Effector CD8-positive, alpha-beta T cell (primary cell): Measurements from ENCODE around the gene LRRC46.

ENCODE experiments used
- DNase-seq: peaks from one replicate; lab custom pipeline; 2025; lab: John Stamatoyannopoulos, UW

The LRRC46 gene

GRCh38 chr17:47851764-47852112 is 20.3 kb downstream of the LRRC46 start:
- DNase-seq: no peak

DNA sequence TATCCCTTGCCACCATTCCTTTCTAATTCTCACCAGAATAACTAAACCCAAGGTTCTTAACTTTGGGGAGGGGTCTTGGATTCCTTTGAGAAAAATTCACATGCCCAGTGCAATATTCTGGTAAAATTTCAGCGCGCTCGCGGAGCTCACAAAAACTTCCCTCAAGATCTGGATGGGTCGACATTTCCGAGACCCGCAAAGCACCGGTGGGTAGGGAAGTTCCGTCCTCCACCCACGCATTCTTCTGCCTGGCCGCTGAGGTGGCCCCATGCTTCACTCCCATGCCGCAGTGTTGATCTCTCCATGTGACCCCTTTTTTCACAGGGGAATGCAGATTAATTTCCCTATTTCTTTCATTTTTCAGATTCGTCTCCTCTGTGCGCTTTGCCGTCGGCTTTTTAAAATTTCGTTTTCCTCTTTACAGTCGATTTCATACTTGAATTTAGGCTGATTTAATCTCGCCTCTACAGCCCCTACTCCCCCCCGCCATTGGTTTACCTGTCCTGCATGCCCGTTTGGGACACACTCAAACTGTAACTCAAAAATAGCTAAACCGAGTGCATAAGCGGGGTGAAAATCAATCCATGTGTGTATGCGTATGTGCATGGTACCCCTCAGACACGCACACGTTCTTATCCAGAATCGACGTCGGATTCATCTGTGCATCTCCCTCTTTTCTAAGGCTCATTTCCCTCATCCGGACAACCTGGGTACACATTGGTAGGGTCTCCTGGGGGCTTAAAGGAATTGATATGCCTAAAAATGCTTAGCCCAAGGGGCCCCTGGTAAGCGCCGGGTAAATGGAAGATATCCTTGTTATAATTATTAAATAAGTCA is 20.9 kb downstream of the LRRC46 start:
- DNase-seq: no peak

DNA sequence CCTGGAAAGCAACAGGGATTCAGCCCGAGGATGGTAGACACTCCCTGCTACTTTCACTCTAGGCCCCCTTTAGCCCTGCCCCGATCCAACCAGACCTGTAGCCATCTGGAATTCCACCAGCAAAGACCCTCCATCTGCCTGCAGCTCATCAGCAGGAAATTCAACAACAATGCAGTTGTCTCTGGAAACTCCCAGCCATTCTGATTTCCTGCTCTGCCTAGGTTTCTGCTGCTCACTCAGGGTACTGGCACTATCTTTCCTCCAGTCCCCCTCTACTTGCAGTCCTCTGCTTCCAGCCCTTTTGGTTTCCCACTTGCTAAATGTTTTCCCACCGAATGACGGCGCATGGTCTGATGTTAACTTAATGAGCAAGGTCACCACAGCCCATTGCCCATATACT is 22.1 kb downstream of the LRRC46 start:
- DNase-seq: no peak

DNA sequence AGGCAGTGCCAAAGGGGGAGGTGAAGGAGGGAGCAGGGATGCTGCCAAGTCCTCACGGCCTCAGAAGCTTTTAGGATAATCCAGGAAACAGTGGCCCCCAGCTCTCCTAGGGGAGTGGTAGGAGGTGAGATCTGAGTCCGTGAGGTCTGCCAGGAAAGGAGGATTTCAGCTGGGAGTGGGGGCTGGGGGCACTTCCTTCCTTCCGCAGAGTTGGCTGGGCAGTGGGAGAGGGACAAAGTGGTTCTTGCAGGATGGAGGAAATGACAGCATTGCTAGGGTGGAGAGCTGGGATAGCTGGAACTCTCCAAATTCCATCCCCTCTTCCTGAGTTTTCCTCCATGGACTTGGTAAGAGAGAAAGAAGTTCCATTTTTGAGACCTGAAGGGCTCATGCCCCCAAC is 24.3 kb downstream of the LRRC46 start:
- no peak for DNase-seq

DNA sequence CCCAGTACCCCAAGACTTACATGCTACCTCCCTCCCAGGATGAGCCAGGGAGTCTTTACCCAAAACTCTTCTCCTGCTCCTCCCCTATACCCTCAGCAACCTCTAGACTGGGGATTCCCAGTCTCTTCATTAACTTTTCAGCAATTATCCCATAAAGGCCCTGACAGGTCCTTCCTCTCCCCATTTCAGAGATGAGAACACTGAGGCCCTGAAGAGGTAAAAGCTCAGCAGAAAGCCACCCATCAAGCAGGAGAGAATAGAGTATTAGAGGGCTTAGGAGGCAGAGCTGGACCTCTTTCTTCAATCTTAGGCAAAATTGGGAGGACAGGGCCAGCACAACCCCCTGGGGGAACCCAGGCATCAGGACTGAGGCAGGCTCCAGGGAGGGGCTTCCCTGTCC is 25.4 kb downstream of the LRRC46 start:
- DNase-seq: no peak

GRCh38 chr17:47857551-47858455 is 26.3 kb downstream of the LRRC46 start:
- DNase-seq: no peak

DNA sequence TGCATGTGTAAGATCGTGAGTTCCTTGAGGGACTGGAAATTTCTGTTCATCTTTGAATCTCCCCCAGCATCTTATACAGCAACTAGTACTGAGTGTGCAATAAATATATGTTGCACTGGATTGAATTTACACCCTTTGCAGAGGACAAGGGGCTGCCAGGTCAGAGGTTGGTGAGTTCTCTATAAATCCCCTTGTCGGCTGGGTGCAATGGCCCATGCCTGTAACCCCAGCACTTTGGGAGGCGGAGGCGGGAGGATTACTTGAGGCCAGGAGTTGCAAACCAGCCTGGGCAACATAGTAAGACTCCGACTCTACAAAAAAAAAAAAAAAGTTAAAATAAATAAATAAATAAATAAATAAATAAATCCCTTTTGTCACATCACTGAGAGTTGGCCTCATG is 28.9 kb downstream of the LRRC46 start:
- DNase-seq: no peak

DNA sequence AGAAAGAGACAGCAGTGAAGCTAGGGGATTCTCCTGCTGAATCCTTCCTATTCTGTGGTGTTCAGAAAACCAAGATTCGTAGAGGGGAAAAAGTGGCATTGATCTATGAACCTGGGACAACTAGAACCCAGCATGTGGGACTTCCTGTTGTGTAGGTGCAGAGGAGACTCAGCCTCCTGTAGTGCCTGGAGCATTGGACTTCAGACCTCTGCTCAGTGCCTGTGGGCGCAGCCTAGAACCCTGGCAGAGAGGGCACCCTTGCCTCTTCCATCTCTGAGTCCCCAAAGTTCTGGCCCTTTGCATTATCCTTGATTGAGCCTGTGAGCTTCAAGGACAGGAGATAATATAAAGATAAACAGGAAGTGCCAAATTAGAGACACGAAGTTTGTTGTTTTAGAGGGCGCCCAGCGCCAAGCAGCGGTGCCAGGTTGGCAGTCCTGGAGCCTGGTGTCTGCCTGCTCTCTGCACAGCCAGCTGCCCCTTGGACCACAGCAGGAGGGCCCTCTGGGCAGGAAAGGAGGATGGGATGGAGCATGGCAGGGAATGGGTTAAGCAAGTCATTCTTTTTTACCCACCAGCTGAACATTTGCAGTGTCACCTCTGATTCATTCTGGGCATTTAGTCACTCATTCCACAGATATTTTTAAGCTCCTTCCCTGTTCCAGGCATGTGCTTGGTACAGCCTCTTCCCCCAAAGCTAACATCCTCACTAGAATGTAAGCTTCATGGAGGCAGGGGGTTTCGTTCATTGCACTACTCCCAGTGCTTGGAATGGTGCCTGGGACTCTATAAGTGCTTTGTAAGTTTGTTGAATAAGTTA is 31.4 kb downstream of the LRRC46 start:
- DNase-seq: no peak

- no peak for DNase-seq
Observed at GRCh38 chr17:47864791-47865216, 33.3 kb downstream of the LRRC46 start.

GRCh38 chr17:47866941-47867340 is 35.5 kb downstream of the LRRC46 start:
- DNase-seq: no peak

GRCh38 chr17:47867813-47868533 is 36.5 kb downstream of the LRRC46 start:
- no peak for DNase-seq

DNA sequence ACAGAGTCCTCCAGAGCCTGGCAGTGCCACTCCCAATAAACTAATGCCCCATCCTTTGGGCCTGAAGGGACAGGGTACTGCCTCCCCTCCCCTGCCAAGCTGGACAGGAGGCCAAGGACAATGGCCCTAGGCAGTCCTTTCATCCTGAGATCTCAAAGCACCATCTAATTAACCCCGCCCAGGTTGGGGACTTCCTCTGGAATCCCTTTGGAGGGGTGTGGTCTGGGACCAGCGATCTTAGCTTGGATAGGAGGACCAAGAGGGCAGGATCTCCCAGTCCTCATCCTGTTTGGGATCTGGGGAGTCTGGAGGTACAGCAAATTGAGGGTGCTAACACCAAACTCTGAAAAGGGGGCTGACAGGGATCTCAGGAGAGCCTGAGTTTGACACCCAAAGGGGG is 37.6 kb downstream of the LRRC46 start:
- DNase-seq: no peak

DNA sequence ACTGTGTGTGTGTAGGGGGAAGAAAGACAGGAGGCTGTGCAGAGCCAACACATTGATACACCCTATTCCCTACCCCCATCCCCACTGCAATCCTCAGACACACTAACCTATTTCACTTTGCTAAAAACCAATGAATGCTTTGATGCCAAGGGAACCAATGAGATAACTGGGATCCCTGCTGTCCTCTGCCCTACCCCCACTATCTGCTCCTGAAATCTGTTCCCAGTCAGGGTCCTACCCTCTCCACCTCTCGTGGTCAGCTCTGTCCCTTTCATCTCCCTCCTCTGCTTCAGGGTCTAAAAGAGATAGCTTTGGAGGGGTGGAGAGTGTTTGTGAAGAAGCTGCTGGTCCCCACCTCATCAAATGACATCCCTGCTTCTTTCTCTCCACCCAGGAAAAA is 38.6 kb downstream of the LRRC46 start:
- DNase-seq: no peak

DNA sequence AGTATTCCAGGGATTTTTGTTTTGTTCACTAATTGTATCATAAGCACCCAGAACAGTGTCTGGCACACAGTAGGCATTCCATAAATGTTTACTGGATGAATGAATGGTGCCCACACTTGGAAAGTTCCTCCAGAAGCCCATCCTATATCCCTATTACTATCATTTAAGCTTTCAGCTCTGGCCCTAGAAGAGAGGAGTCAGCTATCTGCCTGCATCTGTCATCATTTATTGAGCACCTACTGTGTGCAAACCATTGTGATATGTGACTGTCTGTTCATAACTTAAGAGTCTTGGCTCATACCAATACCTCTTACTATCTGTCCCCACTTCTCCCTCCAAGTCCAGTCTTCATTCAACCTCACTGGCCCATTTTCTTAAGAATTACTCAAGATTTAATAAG is 39.6 kb downstream of the LRRC46 start:
- DNase-seq: no peak

DNA sequence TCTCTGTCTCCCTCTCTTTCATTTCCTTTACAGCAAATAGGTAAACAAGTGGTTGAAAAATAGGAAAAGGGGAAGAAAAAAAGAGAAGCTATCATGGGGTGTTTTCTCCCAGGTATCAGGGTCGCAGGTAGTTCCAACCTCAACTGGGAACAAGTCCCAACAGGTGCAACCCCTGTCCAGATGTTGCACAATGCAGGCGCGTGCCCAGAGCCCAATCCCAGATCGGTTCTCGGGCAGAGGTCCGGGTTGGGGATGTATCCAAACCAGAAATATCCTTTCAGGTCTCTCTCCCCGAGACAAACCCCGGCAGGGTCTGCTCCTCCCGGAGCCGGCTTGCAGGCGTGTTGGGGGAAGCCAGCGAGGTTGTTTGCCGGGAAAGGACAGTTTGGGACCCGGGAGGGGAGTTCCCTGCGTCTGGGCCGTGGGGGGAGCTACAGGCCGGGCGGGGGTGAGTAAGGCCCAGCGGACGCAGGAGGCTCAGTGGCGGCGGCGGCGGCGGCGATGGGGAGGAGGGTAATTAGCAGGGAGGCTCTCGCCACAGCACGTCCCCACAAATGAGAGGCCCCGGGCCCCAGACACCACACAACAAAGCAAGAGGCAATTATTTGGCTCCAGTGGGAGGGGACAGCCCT is 40.7 kb downstream of the LRRC46 start:
- no peak for DNase-seq

DNA sequence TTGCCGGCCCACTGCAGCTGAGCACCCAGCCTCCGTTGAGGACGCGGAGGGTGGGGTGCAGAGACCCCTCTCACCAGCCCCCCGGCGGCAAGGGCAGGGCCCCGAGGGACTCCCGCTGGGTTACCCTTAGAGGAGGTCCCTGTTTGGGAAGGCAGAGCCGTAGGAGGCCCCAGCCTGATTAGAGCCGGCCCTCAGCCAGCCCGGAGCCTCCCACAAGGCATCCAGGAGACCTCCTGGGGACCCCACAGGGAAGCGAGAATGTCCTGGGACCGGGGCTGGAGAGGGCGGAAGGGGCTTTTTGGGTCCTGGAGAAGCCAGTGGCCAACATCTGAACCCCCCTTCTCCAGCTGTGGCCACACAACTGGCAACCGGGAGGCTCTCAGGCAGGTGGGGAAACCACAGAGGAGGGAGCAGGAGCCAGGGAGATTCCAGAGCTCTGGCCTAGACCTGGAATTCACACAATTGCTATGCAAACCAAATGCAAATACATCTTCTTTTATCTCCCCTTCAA is 41.2 kb downstream of the LRRC46 start:
- no peak for DNase-seq

GRCh38 chr17:47873200-47874090 is 42.0 kb downstream of the LRRC46 start:
- no peak for DNase-seq

- no peak for DNase-seq
Observed at GRCh38 chr17:47875011-47875985, 43.8 kb downstream of the LRRC46 start.
